Measurements from ENCODE around the gene DHPS. TPM values are rescaled to one million over a fixed set of nuclear protein-coding genes. Genes with fewer than 3 reads are reported as not detected.
"Not testable (repeated sequence)": the region's sequence is repeated elsewhere in the genome, so short reads cannot be mapped to it uniquely, and the experiment has no call there.

Gene DHPS
- total RNA-seq, 2 experiments from 2014 or later, result 101 to 112 TPM

DNA sequence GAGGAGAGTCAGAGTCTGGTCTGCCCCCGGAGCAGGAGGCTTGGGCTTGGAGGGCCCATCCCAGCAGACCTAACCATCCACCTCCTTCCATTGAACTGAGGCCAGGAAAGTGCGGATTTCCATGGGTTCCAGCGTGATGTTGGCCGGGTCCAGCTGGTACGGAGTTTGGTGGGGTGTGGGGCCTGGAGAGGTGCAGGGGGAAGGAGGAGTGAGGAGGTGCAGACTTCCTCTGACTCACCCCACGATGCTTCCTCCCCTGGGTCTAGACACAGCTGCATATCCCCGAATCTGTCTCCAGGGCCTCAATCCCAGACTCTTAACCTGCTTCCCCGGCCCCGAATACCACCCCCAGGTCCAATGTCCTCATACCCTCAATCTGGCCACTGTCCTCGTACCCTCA is 35.1 kb downstream of the DHPS start:
- ChIA-PET POLR2A (no interaction called here), CTCF (no interaction called here)
- no peak overlapping the region for H3K4me3 Mint-ChIP-seq
- no peak for DNase-seq
- intact Hi-C loops (cut with DNase I, micrococcal nuclease), result no loop called here
- H3K9me3 Mint-ChIP-seq (ENCODE audit: low read depth), result no peaks in the 10 kb centered on the region
- peaks cover 2% of the 10 kb centered on the region for H3K4me1 Mint-ChIP-seq
- H3K36me3 Mint-ChIP-seq (ENCODE audit: low read depth), result peaks cover 36% of the 10 kb centered on the region
- H3K27me3 Mint-ChIP-seq, result no peaks in the 10 kb centered on the region
- no peak overlapping the region for H3K27ac Mint-ChIP-seq
- no peak for ATAC-seq

DNA sequence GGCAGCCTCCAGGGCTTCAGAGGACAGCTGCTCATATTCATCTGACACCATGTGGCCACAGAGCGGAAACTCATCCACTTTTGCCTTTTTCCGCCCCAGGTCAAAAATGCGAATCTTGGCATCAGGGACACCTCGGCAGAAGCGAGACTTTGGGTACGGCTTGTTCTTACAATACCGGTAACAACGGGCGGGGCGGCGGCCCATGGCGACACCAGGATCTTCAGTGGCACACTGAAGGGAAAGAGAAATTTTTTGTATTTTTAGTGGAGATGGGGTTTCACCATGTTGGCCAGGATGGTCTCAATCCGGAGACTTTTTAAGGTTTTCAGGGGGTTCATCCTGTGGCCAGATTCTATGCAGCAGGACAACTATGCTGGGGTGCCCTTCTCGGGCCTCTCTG is 38.0 kb downstream of the DHPS start:
- ATAC-seq; H3K27ac Mint-ChIP-seq; H3K27me3 Mint-ChIP-seq; intact Hi-C loops (cut with DNase I, micrococcal nuclease); H3K9me3 Mint-ChIP-seq (ENCODE audit: low read depth); POLR2A ChIA-PET; H3K4me3 Mint-ChIP-seq; CTCF ChIA-PET; DNase-seq: not testable (repeated sequence)
- H3K36me3 Mint-ChIP-seq (ENCODE audit: low read depth), result peaks cover 23% of the 10 kb centered on the region
- peaks cover 12% of the 10 kb centered on the region for H3K4me1 Mint-ChIP-seq

DNA sequence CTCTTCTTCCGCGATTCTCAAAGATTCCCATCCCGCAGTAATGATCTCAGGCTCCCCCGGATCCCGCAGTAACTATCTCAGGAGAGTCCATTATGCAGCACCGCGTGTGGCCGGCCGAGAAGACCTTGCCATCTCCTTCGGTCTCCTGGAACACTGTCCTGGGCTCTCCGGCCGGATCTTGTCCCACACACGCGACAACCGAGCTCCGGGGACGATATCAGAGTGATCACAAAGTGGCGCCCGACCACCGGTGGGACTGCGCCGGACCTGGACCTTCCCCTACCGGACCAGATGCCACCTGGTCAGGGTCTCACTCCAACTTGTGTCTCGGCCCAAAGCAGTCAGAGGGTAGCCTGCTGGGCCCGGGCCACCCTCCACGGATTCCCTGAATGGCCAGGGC is 39.2 kb downstream of the DHPS start:
- DNase-seq (no peak), ATAC-seq (no peak)
- intact Hi-C loops (cut with DNase I, micrococcal nuclease), result no loop called here
- Mint-ChIP-seq H3K36me3 (ENCODE audit: low read depth) (peaks cover 17% of the 10 kb centered on the region), H3K27me3 (no peaks in the 10 kb centered on the region), H3K4me1 (peaks cover 10% of the 10 kb centered on the region), H3K9me3 (ENCODE audit: low read depth) (no peaks in the 10 kb centered on the region), H3K4me3 (no peak overlapping the region), H3K27ac (no peak overlapping the region)
- ChIA-PET CTCF (interaction anchor here (1.0 to 1.1 kb wide), 2 partner anchors 29 to 51 kb away, joined by 3 read pairs; no protein-coding TSS in a partner anchor), POLR2A (interaction anchor here (1.0 kb wide), 1 partner anchor 29 kb away, joined by 3 read pairs; no protein-coding TSS in a partner anchor)

DNA sequence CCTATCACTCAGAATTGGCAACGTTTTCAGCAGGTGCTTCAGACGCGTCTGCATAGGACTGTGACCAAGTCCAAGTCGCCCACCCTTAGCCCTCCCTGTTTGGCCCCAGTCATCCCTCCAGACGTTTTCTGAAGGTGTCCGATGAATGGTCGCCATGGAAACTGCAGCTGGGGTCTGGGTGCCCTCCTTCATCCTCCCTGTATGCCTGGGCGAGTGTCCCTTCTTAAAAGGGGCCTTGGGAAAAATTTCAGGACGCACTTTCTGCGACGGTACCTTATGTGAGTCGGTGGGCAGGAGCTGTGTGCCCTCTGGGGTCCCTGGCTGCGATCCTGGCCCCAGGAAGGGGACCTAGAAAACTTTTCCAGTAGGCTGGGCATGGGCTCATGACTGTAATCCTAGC is 40.2 kb downstream of the DHPS start:
- H3K4me3 Mint-ChIP-seq, result no peak overlapping the region
- ChIA-PET POLR2A (no interaction called here), CTCF (no interaction called here)
- H3K9me3 Mint-ChIP-seq (ENCODE audit: low read depth), result no peaks in the 10 kb centered on the region
- peaks cover 15% of the 10 kb centered on the region for H3K4me1 Mint-ChIP-seq
- ATAC-seq, result no peak
- intact Hi-C loops (cut with DNase I, micrococcal nuclease), result no loop called here
- H3K27me3 Mint-ChIP-seq, result no peaks in the 10 kb centered on the region
- peaks cover 9% of the 10 kb centered on the region for H3K36me3 Mint-ChIP-seq (ENCODE audit: low read depth)
- no peak overlapping the region for H3K27ac Mint-ChIP-seq
- no peak for DNase-seq

DNA sequence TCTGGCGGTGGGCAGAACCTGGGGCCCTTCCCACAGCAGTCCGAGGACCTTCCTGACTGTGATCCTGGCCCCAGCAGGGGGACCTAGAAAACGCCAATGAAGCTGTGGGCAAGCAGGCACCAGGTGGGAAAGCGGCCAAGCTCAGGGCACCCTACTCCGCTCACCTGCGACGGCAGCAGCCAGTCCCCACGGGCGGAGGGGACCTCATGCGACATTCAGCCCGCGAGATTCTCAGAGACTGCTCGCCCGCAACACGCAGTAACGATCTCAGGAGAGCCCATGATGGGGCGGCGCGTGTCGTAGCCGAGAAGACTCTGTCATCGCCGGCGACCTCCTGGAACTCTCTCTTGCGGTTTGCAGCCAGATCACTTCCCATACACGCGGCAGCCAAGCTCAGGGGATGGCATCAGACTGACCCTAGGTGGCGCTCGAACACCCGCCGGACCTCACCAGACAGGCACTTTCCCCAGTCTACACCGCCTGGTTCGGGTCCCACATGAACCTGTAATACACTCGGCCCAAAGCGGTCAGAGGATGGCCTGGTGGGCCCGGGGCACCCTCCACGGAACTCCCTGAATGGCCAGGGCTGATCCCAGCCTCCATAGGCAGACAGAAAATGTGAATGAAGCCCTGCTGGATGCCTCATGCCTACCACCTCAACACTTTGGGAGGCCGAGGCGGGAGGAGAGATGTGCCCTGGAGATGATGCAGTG is 41.6 kb downstream of the DHPS start:
- ChIA-PET CTCF (interaction anchor here (0.5 to 1.9 kb wide), 21 partner anchors 9 to 1472 kb away, joined by 3 to 7 read pairs (median 3); partner anchors contain the start of genes MAN2B1, ZNF490 and ZNF791), POLR2A (interaction anchor here (0.7 to 1.0 kb wide), 3 partner anchors 9 to 149 kb away, joined by 3 to 4 read pairs (median 3); partner anchors contain the start of gene ZNF490)
- DNase-seq, result peak; percentile 95
- Mint-ChIP-seq H3K36me3 (ENCODE audit: low read depth) (peaks cover 11% of the 10 kb centered on the region), H3K4me3 (peak overlapping the region; percentile 70), H3K9me3 (ENCODE audit: low read depth) (no peaks in the 10 kb centered on the region), H3K27me3 (no peaks in the 10 kb centered on the region), H3K27ac (peak overlapping the region; percentile 85), H3K4me1 (peaks cover 23% of the 10 kb centered on the region)
- intact Hi-C loops (cut with DNase I, micrococcal nuclease), result loop anchor here (1.0 kb wide), 3 partner anchors 29 to 76 kb away; partner anchors contain the start of genes ZNF490 (in 1 of the 2) and ZNF791 (in 1 of the 2)
- ATAC-seq, result peak; percentile 94

DNA sequence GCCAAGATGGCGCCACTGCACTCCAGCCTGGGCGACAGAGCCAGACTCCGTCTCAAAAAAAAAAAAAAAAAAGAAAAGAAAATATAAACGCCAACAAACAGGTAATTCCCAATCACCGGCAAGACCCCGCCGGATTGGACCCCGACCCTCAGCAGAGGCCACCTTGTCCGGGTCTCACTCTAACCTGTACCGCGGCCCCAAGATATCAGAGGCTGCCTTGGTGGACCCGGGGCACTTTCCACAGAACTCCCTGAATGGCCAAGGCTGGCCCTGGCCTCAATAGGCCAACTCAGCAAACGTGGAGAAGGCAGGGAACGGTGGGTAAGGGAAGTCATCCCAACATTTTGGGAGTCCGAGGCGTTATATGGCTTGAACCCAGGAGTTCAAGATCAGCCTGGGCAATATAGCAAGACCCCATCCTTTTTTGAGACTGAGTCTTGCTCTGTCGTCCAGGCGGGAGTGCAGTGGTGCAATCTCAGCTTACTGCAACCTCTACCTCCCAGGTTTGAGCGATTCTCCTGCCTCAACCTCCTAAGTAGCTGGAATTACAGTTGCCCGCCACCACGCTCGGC is 43.0 kb downstream of the DHPS start:
- Mint-ChIP-seq H3K9me3 (ENCODE audit: low read depth) (no peaks in the 10 kb centered on the region), H3K36me3 (ENCODE audit: low read depth) (peaks cover 12% of the 10 kb centered on the region), H3K27me3 (no peaks in the 10 kb centered on the region), H3K4me3 (no peak overlapping the region), H3K4me1 (peaks cover 25% of the 10 kb centered on the region), H3K27ac (no peak overlapping the region)
- no peak for ATAC-seq
- intact Hi-C loops (cut with DNase I, micrococcal nuclease), result no loop called here
- DNase-seq, result no peak
- POLR2A ChIA-PET, result interaction anchor here (1.2 kb wide), 1 partner anchor 25 kb away, joined by 4 read pairs; no protein-coding TSS in a partner anchor
- CTCF ChIA-PET, result interaction anchor here (0.6 to 0.7 kb wide), 2 partner anchors 185 to 338 kb away, joined by 3 read pairs; no protein-coding TSS in a partner anchor

DNA sequence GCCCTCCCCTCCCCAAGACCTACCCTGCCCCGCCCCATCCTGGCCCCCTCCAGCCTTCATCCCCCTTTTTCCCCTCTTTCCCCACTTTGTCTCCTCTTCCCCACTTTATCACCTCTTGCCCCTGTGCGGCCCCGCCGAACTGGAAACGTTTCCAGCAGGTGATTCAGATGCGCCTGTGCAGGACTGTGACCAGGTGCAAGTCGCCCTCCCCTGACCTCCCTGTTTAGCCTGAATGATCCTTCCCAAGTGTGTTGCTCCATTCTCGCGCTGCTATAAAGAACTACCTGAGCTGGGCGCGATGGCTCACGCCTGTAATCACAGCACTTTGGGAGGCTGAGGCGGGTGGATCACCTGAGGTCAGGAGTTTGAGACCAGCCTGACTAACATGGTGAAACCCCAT is 45.0 kb downstream of the DHPS start:
- ChIA-PET CTCF (interaction anchor here (0.7 kb wide), 1 partner anchor 13 kb away, joined by 3 read pairs; no protein-coding TSS in a partner anchor), POLR2A (no interaction called here)
- H3K27me3 Mint-ChIP-seq, result no peaks in the 10 kb centered on the region
- no peaks in the 10 kb centered on the region for H3K9me3 Mint-ChIP-seq (ENCODE audit: low read depth)
- intact Hi-C loops (cut with DNase I, micrococcal nuclease), result no loop called here
- H3K4me3 Mint-ChIP-seq, result no peak overlapping the region
- ATAC-seq (no peak), DNase-seq (no peak)
- no peak overlapping the region for H3K27ac Mint-ChIP-seq
- H3K4me1 Mint-ChIP-seq, result peaks cover 25% of the 10 kb centered on the region
- H3K36me3 Mint-ChIP-seq (ENCODE audit: low read depth), result peaks cover 13% of the 10 kb centered on the region

DNA sequence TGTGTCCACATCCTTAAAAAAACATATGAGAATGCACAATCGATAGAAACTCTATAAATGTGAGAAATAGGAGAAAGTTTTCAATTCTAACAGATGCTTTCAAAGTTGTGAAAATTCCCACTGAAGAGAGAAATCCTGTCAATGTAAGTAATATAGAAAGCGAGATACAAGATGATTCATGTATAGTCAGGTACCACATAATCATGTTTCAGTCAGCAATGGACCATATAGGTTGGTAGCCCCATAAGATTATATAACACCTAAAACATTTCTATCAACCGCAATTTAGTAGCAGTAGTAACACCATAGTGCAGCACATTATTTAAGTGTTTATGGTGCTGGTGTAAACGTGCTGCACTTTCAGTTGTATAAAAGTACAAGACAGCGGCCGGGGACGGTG is 52.5 kb downstream of the DHPS start:
- intact Hi-C loops (cut with DNase I, micrococcal nuclease), result no loop called here
- Mint-ChIP-seq H3K4me1 (peaks cover 8% of the 10 kb centered on the region), H3K27ac (no peak overlapping the region), H3K9me3 (ENCODE audit: low read depth) (peaks cover 22% of the 10 kb centered on the region), H3K4me3 (no peak overlapping the region), H3K27me3 (no peaks in the 10 kb centered on the region), H3K36me3 (ENCODE audit: low read depth) (peaks cover 63% of the 10 kb centered on the region)
- DNase-seq, result no peak
- ATAC-seq, result no peak
- ChIA-PET POLR2A (interaction anchor here (0.7 kb wide), 1 partner anchor 37 kb away, joined by 5 read pairs; the partner anchor contains the start of genes MAN2B1 and WDR83), CTCF (no interaction called here)

DNA sequence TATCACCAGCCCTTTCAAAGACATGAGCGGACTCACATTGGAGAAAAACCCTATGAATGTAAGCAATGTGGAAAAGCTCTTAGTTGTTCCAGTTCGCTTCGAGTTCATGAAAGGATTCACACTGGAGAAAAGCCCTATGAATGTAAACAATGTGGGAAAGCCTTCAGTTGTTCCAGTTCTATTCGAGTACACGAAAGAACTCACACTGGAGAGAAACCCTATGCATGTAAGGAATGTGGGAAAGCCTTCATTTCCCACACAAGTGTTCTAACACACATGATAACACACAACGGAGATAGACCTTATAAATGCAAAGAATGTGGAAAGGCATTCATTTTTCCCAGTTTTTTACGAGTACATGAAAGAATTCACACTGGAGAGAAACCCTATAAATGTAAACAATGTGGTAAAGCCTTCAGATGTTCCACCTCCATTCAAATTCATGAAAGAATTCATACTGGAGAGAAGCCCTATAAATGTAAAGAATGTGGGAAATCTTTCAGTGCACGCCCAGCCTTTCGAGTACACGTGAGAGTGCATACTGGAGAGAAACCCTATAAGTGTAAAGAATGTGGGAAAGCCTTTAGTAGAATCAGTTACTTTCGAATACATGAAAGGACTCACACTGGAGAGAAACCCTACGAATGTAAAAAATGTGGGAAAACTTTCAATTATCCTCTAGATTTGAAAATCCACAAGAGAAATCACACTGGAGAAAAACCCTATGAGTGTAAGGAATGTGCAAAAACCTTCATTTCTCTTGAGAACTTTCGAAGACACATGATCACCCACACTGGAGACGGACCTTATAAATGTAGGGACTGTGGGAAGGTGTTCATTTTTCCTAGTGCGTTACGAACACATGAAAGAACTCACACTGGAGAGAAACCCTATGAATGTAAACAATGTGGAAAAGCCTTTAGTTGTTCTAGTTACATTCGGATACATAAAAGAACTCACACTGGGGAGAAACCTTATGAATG is 53.3 kb downstream of the DHPS start:
- POLR2A ChIA-PET, result no interaction called here
- CTCF ChIA-PET, result interaction anchor here (0.7 kb wide), 1 partner anchor 24 kb away, joined by 3 read pairs; no protein-coding TSS in a partner anchor
- Mint-ChIP-seq H3K27me3 (no peaks in the 10 kb centered on the region), H3K36me3 (ENCODE audit: low read depth) (peaks cover 63% of the 10 kb centered on the region), H3K4me3 (no peak overlapping the region), H3K4me1 (peaks cover 8% of the 10 kb centered on the region), H3K9me3 (ENCODE audit: low read depth) (peaks cover 22% of the 10 kb centered on the region), H3K27ac (no peak overlapping the region)
- DNase-seq (no peak), ATAC-seq (no peak)
- intact Hi-C loops (cut with DNase I, micrococcal nuclease), result no loop called here

DNA sequence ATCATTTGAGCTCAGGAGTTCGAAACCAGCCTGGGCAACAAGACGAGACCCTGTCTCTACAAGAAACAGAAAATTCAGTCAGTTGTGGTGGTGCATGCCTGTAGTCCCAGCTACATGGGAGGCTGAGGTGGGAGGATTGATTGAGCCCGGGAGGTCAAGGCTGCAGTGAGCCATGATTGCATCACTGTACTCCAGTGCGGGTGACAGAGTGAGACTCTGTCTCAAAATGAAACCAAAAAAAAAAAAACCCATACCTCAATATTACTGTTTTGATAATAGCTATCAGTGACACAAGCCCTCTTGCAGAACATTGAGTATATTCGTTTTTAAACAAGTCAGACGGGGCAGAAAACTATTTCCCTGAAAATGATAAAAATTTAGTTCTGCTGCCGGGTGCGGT is 54.7 kb downstream of the DHPS start:
- CTCF ChIA-PET, result no interaction called here
- ATAC-seq, result peak; percentile 47
- Mint-ChIP-seq H3K4me1 (peaks cover 11% of the 10 kb centered on the region), H3K4me3 (no peak overlapping the region), H3K27ac (no peak overlapping the region), H3K27me3 (no peaks in the 10 kb centered on the region), H3K9me3 (ENCODE audit: low read depth) (peaks cover 22% of the 10 kb centered on the region), H3K36me3 (ENCODE audit: low read depth) (peaks cover 63% of the 10 kb centered on the region)
- intact Hi-C loops (cut with DNase I, micrococcal nuclease), result no loop called here
- POLR2A ChIA-PET, result interaction anchor here (1.0 kb wide), 1 partner anchor 23 kb away, joined by 11 read pairs; no protein-coding TSS in a partner anchor
- no peak for DNase-seq

Measured in activated CD4-positive, alpha-beta T cell treated with anti-CD3 and anti-CD28 coated beads for 36 hours (primary cell).